NCI-H510A treated with DMSO at 0.1 percent for 48 hours (cell line): ENCODE results near the gene NCF4.

Source experiments
- DNase-seq: peaks from one replicate; lab custom pipeline; 2025; lab: John Stamatoyannopoulos, UW

The NCF4 gene

GRCh38 chr22:36894266-36894665 is 33.5 kb downstream of the NCF4 start:
- no peak for DNase-seq

DNA sequence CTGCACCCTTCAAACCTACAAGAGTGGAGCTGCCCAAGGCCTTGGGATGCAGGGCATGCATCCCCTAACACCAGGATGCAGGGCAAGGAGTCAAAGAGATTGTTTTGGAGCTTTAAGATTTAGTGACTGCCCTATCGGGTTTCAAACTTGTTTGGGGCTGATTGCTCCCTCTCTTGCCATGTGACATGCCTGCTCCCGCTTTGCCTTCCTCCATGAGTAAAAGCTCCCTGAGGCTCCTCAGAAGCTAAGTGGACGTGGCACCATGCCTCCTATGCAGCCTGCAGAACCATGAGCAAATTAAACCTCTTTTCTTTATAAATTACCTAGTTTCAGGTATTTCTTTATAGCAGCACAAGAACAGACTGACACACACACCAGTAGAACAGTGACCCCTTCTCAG is 36.8 kb downstream of the NCF4 start:
- no peak for DNase-seq

GRCh38 chr22:36898690-36899089 is 37.9 kb downstream of the NCF4 start:
- DNase-seq: no peak

GRCh38 chr22:36899498-36899897 is 38.7 kb downstream of the NCF4 start:
- no peak for DNase-seq

- DNase-seq: no peak
Measured at GRCh38 chr22:36900225-36900624, 39.4 kb downstream of the NCF4 start.

DNA sequence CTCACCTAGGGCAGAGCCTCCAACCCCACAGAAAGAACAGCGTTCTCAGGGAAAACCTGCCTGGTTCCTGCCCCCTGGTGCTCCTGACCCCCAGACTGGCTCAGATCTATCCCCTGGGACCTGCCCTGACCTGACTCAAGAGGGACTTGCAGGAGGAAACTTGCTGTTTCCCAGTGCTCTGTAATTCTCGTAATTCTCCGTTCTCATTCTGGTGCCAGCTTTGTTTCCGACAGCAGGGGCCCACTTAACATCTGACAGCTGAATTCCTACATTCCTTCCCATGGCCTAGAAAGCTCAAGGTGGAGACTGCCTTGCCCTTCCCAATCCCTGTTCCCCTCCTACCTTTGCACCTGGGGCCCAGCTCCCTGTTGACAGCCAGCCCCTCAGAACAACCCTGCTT is 40.1 kb downstream of the NCF4 start:
- no peak for DNase-seq

DNA sequence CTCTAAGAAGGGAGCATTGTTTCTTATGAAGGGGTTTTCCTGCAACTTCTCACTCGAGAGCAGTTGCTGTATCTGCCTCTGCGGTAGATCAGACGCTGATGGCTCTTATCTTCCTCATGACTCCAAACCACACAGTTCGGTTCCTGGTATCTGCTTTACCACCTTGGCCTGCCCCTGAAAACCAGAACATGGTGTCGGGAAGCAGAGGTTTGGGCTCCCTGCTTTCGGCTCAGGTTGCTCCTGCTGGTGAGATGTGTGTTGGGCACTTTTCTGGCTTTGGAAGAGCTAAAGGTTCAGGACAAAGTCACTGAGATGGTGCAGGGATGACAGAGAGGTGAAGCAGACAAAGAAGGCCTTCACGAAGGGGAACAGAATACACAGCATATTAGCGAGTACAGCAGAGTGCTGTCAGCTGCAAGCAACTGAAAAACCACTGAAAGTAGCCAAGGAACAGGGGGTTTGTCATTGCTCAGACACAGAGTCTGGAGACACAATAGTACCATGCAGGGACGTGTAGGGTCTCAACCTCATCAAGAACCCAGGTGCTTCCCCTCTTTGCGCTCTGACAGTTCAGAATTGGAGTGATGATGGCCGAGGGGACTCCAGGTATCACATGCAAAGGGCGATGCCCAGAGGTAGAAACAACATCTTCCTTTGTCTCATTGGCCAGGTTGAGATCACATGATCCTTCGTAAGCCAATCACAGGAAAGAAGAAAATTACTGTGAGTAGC is 40.8 kb downstream of the NCF4 start:
- no peak for DNase-seq

DNA sequence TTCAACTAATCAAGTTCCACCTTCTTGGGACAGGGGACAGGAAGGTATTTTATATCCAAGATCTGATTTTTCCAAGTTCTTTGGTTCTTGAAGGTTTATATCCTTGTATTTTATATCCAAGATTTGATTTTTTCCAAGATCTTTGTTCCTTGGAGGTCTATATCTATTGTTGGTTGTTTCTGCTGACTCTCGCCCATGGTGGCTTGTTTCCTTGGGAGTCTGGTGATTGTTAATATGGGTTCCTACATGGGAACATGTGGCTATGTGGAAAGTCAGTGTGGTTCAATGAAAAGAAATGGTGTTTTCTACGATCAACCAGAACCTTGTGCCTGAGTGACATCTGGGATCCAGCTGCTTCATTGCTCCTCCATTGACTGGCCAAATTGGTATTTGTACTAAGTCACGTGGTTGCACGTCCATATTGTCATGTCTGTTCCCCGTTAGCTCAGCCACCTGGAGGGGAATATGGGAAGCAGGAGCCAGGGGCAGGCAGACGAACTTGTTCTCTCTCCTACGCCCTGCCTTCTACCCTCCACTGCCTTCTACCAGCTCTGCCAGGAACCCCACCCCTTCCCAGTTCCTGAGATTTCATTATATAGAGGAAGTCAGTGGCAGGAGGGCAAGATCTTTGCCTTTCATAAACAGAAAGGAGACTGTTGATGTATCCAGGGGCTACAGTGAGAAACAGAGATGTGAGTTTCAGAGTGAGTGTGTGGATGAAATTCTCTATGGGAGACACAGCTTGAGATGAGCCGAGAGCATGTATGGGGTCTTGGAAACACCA is 41.5 kb downstream of the NCF4 start:
- no peak for DNase-seq

GRCh38 chr22:36904260-36904880 is 43.6 kb downstream of the NCF4 start:
- DNase-seq: no peak

DNA sequence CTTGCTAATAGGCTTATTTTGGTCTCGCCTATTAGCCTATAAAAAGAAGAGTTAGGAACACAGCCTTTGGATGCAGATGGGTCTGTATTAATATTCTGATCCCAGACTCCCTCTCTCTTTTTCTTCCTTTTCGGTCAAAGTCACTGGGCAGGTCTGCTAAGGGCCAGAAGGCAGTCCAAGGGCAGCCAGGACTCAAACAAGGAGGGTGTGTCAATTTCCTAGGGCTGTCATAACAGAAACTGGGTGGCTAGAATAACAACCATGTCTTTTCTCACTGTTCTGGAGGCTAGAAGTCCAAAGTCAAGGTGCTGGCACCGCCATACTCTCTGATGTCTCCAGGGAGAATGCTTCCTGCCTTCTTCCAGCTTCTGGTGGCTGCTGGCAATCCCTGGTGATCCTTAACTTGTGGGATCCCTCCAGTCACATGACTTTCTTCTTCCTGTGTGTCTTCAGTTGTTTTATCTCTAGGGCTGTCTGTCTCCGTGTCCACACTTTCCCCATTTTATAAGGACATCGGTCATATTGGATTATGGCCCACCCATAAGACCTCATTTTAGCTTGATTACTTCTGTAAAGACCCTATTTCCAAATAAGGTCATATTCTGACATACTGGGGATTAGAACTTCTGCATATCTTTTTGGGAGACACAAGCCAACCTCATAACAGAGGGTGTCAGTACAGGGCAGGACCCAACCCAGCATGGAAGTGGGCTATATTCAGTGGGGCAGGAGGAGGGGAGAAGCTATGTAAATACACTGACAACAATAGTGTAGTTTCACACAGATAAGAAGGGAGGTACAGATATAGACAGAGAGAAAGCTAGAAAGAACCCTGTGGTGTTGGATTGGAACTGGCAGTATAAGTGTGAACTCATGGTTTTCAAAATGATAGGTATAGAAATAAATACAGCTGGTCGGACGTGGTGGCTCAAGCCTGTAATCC is 46.7 kb downstream of the NCF4 start:
- no peak for DNase-seq

GRCh38 chr22:36910461-36910860 is 49.7 kb downstream of the NCF4 start:
- no peak for DNase-seq

DNA sequence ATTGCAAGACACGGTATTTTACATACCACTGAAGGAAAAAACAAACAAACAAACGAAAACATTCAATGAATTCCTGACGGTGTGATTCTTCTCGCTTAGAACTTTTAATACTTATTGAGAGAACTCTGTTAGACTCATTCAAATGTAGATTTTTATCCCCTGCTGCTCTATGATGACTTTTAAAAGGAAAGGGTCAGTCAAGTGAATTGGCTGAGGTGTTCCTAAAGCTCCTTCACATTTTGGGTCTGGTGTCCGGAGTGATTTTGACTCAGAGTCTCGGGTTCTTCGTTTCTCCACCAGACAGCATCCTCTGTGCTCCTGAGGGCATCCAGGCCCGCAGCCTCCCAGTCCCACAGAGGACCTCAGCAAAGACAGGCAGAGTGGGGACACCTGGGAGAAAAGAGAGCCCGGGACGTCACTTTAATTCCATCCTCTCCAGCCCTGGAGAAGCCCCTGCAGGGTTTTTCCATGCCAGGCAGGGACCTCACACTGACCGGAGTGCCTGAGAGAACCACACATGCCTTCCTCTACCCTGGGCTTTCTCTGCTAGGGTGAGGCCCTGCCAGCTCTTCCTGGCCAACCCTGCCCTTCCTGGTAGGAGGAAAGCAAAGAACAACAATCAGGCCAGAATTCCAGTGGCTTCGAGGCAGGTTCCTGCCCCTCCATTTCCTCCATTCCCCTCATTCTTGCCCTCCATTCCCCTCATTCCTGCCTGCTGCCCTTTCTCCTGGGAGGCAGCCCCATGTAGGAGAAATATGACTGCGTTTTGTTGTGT is 51.3 kb downstream of the NCF4 start:
- no peak for DNase-seq

DNA sequence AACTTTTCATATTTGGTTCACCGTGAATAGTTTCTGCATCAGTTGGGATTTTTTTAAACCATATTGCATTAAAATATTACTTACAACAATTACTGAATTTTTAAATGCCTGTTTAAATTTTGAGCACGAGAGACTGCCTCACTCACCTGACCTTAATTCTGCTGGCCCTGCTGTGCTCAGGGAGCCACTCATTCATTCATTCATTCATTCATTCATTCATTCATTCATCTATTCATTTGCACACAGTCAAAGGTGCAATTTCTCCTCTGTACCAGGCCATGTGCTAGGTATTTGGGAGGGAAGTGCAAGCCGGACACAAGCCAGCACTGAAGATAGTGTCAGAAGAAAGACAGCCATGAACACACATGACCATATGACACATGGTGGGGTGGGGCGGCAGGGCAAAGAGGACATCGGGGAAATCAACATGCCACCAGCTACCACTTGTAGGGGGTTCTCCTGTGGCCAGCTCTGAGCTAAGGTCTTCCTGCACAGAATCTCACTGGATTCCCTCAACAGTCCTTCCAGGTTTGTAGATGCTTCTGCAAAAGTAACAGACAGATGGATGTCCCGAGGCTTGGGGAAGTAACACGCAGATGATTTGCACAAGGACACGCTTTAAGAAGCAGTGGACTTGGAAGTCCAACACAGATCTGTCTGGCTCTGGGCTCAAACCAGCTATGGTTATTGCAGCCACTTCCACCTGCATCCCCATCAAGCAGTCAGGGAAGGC is 52.1 kb downstream of the NCF4 start:
- DNase-seq: no peak

GRCh38 chr22:36913427-36914389 is 52.9 kb downstream of the NCF4 start, which contains the start of gene CSF2RB:
TSS of gene CSF2RB (plus strand) at chr22:36913628. CDS start at chr22:36922208, 8,580 bp downstream.
- DNase-seq: no peak

DNA sequence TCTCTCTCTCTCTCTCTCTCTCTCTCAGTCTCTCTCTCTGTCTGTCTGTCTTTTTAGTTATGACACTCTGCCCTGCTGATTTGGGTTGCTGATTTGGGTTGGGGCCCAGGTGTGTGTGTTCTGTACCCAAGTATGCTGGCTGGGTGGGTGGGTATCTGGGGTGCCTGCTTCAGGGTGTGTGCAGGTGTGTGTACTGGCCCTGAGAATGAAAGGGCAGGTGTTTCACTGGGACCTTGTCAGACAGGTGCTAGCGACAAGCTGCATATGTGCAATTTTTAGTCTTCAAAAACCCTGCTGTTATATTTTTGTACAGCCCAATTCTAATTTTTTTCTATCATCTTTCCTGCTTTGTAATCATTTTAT is 53.6 kb downstream of the NCF4 start:
- DNase-seq: no peak

GRCh38 chr22:36916034-36916433 is 55.2 kb downstream of the NCF4 start:
- no peak for DNase-seq

DNA sequence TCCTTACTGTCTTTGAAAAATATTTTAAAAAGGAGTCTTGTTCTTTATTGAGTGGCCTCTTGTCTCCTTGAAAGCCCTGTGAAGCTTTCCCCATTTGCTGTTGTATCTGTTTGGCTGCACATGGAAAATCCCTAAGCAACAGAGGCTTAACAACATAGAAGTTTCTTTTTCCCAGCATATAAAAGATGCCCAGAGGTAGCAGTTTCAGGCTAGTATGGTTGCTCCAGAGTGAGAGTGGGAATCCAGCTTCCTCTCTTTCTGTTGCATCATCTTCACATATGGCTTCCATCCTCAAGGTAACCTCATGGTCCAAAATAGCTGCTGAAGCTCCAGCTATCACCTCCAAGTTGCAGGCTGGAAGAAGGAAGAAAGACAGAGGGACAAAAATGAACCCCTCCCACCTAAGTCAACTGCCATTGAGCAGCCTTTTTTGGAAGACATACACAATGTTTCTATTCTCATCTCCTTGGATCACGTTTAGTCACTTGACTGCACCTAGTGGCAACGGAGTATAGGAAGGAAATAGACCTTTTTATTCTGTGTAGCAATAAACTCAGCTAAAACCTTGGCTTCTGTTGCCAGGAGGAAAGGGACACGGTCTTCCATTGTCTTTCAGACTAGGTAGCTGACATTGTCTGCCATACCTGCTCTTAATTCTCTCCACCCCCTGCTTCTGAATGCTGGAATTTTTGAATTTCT is 57.9 kb downstream of the NCF4 start:
- DNase-seq: no peak

DNA sequence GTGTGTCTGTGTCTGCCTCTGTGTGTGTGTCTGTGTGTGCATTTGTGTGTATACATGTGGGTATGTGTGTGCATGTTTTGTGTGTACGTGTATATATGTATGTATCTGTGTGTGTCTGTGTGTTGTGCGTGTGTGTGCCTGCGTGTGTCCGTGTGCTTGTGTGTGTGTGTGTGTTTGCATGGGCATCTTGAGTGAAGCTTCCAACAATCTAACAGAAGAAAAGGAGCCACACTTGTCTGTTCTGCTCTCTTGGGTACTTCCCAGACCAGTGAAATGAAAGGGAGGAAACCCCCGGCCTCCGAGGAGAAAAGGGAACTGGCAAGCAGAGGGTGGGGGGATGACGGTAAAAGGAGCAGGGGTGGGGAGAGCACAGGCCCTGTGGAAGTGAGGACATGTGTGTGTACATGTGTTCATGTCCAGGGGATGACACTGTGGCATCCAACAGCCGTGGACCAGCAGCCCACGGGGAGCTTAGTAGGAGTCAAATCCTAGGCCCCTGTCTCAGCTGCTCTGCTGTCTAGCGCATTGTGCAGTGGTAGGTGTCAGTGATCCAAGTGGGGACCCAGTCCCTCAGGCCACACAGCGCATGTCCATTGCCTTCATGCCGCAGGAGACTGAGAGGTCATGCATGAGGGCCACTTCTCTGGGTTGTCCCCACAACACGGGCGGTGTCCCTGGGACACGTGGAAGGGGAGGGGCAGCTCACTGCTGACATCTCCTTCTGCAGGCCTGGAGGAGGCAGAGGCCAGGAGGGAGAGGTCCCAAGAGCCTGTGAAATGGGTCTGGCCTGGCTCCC is 60.7 kb downstream of the NCF4 start:
- no peak for DNase-seq
